Stimulated activated memory B cell treated with anti-CD40 and anti-IgM and Interleukin-4, amounts not matched to agents 10 μg/mL and 1 μg/mL and 100 μg/mL, for 72 hours (primary cell): ENCODE data around the gene INHBC.
"Not testable (repeated sequence)": the region's sequence is repeated elsewhere in the genome, so short reads cannot be mapped to it uniquely, and the experiment has no call there.

Source experiments
- ATAC-seq: fragments of 150-1000 bp; cut with Tn5 transposase; 2 replicates; pipeline ENCODE4 v1.10.0; 2021
- H3K27ac Mint-ChIP-seq: one replicate; pipeline ENCODE4 v1.8.0; 2022; ENCODE audit warnings: mild to moderate bottlenecking, mixed read lengths
- H3K27me3 Mint-ChIP-seq: one replicate; pipeline ENCODE4 v1.8.0; 2022; ENCODE audit warnings: mixed read lengths
- H3K36me3 Mint-ChIP-seq: one replicate; pipeline ENCODE4 v1.8.0; 2022; ENCODE audit warnings: mixed read lengths
- H3K4me1 Mint-ChIP-seq: one replicate; pipeline ENCODE4 v1.8.0; 2022; ENCODE audit warnings: mixed read lengths
- H3K4me3 Mint-ChIP-seq: one replicate; pipeline ENCODE4 v1.8.0; 2022; ENCODE audit warnings: mild to moderate bottlenecking, moderate library complexity, mixed read lengths
- H3K9me3 Mint-ChIP-seq: one replicate; pipeline ENCODE4 v1.8.0; 2022; ENCODE audit warnings: mixed read lengths

The INHBC gene

DNA sequence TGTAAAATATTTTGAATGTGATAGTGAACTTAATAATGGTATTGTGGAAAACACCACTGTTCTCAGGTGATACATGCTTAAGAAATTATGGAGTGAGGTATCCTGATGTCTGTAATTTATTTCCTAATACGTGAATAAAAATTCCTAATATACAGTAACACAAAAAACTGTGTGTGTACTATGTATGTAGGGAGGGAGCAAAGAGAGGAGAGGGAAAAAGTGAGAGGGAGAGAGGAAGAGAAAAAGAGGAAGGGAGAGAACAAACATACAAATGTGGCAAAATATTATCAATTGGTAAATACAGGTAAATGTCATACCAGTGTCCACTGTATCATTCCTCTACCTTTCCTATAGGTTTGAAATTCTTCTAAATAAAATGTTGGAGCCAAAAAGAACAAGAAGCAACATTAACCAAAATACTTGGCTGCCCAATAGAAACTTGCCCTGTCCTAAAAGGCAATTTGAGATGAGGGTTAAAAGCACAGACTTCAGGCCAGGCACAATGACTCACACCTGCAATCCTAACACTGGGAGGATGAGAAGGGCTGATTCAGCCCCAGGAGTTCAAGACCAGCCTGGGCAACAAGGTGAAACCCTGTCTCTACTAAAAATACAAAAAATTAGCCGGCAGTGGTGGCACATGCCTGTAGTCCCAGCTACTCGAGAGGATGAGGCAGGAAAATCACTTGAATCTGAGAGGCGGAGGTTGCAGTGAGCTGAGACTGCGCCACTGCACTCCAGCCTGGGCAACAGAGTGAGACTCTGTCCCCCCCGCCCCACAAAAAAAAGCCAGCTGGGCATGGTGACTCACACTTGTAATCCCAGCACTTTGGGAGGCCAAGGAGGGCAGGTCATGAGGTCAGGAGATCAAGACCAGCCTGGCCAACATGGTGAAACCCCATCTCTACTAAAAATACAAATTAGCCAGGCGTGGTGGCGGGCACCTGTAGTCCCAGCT is 18.3 kb upstream of the INHBC start:
- H3K9me3 Mint-ChIP-seq = no peaks in the 10 kb centered on the region
- H3K4me1 Mint-ChIP-seq = peaks cover 57% of the 10 kb centered on the region
- H3K27me3 Mint-ChIP-seq = no peaks in the 10 kb centered on the region
- ATAC-seq = no peak
- H3K27ac Mint-ChIP-seq = no peak overlapping the region
- H3K4me3 Mint-ChIP-seq = no peak overlapping the region
- peaks cover 23% of the 10 kb centered on the region for H3K36me3 Mint-ChIP-seq

DNA sequence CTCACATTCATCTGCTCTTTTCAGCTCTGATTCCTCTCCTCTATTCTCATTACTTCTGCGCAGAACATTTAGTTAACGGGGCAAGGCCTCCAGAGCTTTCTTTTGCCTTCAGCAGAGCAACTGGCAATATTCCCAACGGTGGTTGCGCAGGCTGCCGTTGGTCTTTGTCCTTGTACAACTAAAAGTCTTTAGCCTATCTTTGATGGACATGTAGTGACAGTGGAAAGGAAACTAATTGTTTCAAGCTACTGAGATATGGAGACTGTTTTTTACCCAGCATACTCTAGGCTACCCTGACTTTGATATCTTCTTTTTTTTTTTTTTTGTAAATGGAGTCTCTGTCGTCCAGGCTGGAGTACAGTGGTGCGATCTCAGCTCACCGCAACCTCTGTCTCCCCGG is 16.3 kb upstream of the INHBC start:
- no peak for ATAC-seq
- Mint-ChIP-seq H3K27ac (no peak overlapping the region), H3K27me3 (no peaks in the 10 kb centered on the region), H3K9me3 (no peaks in the 10 kb centered on the region), H3K36me3 (peaks cover 30% of the 10 kb centered on the region), H3K4me1 (peaks cover 49% of the 10 kb centered on the region), H3K4me3 (no peak overlapping the region)

DNA sequence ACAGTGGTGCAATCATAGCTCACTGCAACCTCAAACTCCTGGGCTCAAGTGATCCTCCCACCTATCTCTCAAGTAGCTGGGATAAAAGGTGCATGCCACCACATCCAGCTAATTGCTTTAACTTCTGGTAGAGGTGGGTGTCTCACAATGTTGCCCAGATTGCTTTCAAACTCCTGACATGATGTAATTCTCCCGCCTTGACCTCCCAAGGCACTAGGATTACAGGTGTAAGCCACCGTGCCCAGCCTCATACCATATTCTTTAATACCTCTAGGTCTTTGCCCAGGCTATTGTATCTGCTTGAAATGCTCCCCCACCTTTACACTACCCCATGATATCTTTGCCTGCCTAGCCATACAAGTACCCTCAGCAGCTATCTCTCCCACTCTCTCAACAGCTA is 15.1 kb upstream of the INHBC start:
- peaks cover 53% of the 10 kb centered on the region for H3K4me1 Mint-ChIP-seq
- no peak overlapping the region for H3K27ac Mint-ChIP-seq
- H3K36me3 Mint-ChIP-seq = peaks cover 34% of the 10 kb centered on the region
- no peaks in the 10 kb centered on the region for H3K9me3 Mint-ChIP-seq
- H3K4me3 Mint-ChIP-seq = no peak overlapping the region
- no peaks in the 10 kb centered on the region for H3K27me3 Mint-ChIP-seq
- ATAC-seq = no peak

DNA sequence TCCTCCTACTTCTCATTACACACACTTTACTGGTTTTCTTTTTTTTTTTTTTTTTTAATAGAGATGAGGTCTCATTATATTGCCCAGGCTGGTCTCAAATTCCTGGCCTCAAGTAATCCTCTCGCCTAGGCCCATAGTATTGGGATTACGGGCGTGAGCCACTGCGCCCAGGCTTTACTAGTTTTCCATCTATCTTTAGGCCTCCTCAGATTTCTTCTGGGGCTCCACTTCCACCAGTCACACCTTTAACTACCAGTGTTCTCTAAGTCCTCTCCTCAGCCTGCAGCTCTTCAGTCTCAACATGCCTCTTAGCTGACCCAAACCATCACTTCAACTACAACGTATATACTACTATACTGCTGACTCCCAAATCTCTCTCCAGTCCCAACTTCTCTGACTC is 14.1 kb upstream of the INHBC start:
- Mint-ChIP-seq H3K27ac (no peak overlapping the region), H3K4me3 (no peak overlapping the region), H3K9me3 (no peaks in the 10 kb centered on the region), H3K4me1 (peaks cover 51% of the 10 kb centered on the region), H3K27me3 (no peaks in the 10 kb centered on the region), H3K36me3 (peaks cover 37% of the 10 kb centered on the region)
- ATAC-seq = no peak

DNA sequence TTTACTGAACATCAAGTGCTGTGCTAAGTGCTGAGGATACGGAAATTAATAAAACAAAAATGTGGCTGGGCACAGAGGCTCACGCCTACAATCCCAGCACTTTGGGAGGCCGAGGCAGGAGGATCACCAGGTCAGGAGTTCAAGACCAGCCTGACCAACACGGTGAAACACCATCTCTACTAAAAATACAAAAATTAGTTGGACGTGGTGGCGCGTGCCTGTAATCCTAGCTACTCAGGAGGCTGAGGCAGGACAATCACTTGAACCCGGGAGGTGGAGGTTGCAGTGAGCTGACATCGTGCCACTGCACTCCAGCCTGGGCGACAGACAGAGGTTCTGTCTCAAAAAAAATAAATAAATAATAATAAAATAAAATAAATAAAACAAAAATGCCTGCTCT is 7.6 kb upstream of the INHBC start:
- not testable (repeated sequence) for H3K27me3 Mint-ChIP-seq, H3K9me3 Mint-ChIP-seq, ATAC-seq, H3K4me3 Mint-ChIP-seq
- Mint-ChIP-seq H3K36me3 (peaks cover 19% of the 10 kb centered on the region), H3K4me1 (peaks cover 45% of the 10 kb centered on the region), H3K27ac (peak overlapping the region; percentile 37)

DNA sequence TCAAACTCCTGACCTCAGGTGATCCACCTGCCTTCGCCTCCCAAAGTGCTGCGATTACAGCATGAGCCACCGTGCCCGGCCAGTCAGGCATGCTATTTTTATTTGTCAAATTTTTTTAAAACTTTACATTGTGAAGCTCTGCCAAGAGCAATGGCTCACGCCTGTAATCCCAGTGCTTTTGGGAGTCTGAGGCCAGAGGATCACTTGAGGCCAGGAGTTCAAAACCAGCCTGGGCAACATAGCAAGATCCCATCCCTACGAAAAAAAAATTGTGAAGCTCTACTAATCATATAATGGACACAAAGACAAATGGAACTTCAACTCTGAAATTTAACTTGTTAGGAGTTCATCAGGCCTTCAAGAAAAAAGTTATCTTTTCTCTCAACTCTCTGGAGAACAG is 5.6 kb upstream of the INHBC start:
- peak overlapping the region; percentile 76 for H3K4me3 Mint-ChIP-seq
- no peaks in the 10 kb centered on the region for H3K27me3 Mint-ChIP-seq
- peaks cover 12% of the 10 kb centered on the region for H3K36me3 Mint-ChIP-seq
- H3K9me3 Mint-ChIP-seq = no peaks in the 10 kb centered on the region
- peak overlapping the region; percentile 100 for H3K27ac Mint-ChIP-seq
- H3K4me1 Mint-ChIP-seq = peaks cover 45% of the 10 kb centered on the region
- ATAC-seq = no peak

DNA sequence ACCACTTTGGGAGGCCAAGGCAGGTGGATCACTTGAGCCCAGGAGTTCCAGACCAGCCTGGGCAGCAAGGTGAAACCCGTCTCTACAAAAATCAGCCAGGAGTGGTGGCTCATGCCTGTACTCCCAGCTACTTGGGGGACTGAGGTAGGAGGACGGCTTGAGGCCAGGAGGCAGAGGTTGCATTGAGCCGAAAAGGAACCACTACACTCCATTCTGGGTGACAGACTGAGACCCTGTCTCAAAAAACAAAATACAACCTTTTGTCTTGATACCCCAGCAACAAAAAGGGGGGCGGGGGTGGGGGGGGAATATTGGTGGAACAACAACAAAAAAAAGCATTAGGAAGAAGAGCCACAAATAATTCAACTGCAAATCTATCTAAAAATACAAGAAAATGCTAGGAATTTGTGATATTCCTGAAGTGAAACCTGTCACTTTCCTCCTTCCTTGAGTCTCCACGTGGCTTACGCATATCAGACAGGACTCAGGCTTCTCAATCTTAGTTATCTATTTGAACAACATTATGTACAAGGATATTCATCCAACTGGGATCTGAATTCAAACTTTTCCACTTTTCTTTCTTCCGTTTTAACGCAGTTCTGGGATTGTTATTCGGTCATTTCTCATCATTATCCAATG is 5.0 kb upstream of the INHBC start:
- ATAC-seq = no peak
- H3K27me3 Mint-ChIP-seq = no peaks in the 10 kb centered on the region
- peak overlapping the region; percentile 100 for H3K27ac Mint-ChIP-seq
- H3K36me3 Mint-ChIP-seq = peaks cover 7% of the 10 kb centered on the region
- H3K4me1 Mint-ChIP-seq = peaks cover 40% of the 10 kb centered on the region
- no peaks in the 10 kb centered on the region for H3K9me3 Mint-ChIP-seq
- peak overlapping the region; percentile 84 for H3K4me3 Mint-ChIP-seq

DNA sequence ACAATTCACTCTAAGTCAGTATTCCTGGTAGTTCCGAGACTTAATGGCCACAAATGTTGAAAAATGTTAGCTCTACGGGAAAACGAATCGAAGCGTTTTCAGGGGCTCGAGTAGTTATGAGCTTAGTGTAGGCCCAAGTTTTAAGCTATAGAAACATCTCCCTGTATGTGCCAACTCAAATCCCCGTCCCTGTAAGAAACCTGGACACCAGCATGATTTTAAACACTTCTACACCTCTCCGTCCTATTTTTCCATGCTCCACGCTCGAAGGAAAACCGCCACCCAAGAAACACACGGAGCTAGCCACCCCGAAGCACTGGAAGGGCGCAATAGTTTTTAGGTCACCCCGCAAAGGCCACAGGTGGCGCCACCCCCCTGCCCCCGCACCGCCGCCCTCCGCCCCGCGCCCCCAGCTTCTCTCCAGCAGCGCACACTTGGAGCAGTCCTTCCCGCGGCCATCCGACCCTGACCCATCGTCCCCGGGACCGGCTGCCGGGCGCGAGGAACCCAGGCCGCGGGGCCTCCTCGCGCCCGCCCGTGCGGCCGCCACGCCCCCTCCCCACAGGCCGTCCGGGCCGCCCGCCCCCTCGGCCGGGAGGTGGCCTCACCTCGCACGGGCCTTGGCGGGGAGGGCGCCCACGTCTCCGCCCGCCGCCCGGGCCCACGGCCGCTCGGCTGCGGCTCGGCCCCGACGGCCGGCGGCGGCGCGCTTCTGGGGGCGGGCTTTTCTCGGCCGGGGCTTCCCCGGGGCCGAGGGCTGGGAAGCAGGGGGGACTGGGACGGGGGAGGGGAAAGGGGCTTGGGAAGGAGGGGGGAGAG is 4.3 kb upstream of the INHBC start:
- H3K27me3 Mint-ChIP-seq = no peaks in the 10 kb centered on the region
- H3K4me3 Mint-ChIP-seq = peak overlapping the region; percentile 97
- peak; percentile 91 for ATAC-seq
- H3K9me3 Mint-ChIP-seq = no peaks in the 10 kb centered on the region
- H3K27ac Mint-ChIP-seq = peak overlapping the region; percentile 100
- peaks cover 6% of the 10 kb centered on the region for H3K36me3 Mint-ChIP-seq
- peaks cover 39% of the 10 kb centered on the region for H3K4me1 Mint-ChIP-seq

DNA sequence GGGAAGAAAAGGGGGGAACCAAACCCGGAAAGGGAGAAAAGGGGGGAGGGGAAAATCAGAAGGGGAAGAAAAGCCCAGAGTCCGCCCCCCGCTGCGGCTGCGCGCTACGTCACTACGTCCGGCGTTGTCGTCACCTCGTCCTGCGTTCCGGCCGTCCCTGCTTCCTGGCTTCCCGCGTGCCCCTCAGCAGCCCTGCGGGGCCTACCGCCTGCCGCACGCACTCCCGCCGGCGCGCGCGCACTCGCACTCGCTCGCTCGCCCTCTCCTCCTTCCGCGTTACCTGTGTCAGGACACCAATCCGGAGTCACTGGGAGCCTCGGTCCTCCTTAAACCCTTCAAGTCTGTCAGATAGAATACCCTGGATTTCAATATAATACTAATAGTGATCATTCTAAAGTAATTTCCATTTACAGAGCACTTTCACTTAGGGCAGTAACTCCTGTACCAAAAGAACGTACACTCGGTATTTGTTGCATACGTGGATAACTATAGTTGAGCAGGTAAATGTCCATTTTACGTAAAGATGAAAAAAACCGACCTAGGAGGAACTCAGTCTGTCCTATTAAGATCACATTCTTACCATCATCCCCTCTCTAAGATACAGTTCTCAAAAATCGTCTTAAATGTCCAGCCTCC is 3.5 kb upstream of the INHBC start, which contains the start of gene R3HDM2:
R3HDM2 (minus strand) TSS at position 113 of the 636 bp plus-strand sequence. CDS start 120,615 bp downstream, outside the sequence.
- Mint-ChIP-seq H3K27ac (peak within 1 kb of the TSS; percentile 100), H3K9me3 (no peaks in the 10 kb centered on the region), H3K27me3 (no peaks in the 10 kb centered on the region), H3K36me3 (no peaks in the 10 kb centered on the region), H3K4me1 (peaks cover 35% of the 10 kb centered on the region), H3K4me3 (peak within 1 kb of the TSS; percentile 97)
- peak; percentile 97 for ATAC-seq

DNA sequence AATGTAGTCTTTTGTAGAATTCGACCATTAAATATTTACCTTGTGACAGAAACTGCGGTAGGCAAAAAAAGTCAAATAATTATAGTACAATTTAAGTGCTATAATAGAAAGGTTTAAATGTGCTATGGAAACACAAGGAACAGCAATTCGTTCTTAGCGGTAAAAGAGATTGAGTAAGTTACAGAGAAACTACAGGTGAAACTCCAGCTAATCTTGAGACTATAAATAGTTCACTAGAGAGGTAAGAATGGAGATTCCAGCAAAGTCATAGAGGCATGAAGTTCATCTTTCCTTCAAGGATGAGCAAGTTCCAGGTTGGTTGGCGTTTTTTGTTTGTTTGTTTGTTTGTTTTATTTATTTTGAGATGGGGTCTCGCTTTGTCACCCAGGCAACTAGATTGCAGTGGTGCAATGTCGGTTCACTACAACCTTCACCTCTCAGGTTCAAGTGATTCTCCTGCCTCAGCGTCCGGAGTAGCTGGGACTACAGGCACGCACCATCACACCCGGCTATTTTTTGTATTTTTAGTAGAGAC is 2.9 kb upstream of the INHBC start:
- Mint-ChIP-seq H3K36me3 (no peaks in the 10 kb centered on the region), H3K27me3 (no peaks in the 10 kb centered on the region), H3K4me3 (peak overlapping the region; percentile 97), H3K27ac (peak overlapping the region; percentile 100), H3K4me1 (peaks cover 35% of the 10 kb centered on the region), H3K9me3 (no peaks in the 10 kb centered on the region)
- ATAC-seq = no peak

DNA sequence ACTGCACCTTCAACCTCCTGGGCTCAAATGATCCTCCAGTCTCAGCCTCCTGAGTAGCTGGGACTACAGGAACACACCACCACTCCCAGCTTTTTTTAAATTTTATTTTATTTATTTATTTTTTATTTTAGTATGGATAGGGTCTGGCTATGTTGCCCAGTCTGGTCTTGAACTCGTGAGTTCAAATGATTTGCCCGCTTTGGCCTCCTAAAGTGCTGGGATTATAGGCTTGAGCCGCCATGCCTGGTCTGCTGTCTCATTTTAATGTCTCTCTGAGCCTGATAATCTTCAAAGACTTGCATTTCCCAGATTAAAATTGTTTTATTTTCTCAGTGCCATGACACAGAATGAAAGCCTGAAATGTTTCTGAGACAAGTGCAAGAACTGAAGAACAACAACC is 1.2 kb upstream of the INHBC start:
- H3K36me3 Mint-ChIP-seq = no peaks in the 10 kb centered on the region
- no peaks in the 10 kb centered on the region for H3K27me3 Mint-ChIP-seq
- H3K4me1 Mint-ChIP-seq = peaks cover 24% of the 10 kb centered on the region
- no peak overlapping the region for H3K27ac Mint-ChIP-seq
- no peak overlapping the region for H3K4me3 Mint-ChIP-seq
- no peak for ATAC-seq
- no peaks in the 10 kb centered on the region for H3K9me3 Mint-ChIP-seq

DNA sequence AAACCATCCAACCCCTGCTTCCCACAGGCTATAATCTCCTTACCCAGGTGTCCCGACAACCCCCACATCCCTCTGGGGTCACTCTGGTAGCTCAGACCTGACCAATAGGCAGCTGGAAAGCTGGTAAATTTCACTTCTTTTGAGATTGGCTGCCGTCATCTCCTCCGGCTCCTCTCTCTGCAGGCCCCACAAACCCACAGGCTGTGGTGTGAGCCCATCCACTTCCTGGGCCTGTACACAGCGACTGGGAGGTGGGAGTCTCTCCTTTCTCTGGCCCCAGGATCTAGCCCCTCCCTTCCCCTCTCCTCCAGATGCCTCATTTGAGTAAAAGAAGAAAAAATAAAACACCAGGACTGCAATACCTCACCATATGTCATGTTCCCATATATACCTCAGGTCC is 709 bp downstream of the INHBC start:
- Mint-ChIP-seq H3K4me3 (no peak overlapping the region), H3K4me1 (peaks cover 10% of the 10 kb centered on the region), H3K27ac (no peak overlapping the region), H3K36me3 (no peaks in the 10 kb centered on the region), H3K9me3 (no peaks in the 10 kb centered on the region), H3K27me3 (no peaks in the 10 kb centered on the region)
- no peak for ATAC-seq

DNA sequence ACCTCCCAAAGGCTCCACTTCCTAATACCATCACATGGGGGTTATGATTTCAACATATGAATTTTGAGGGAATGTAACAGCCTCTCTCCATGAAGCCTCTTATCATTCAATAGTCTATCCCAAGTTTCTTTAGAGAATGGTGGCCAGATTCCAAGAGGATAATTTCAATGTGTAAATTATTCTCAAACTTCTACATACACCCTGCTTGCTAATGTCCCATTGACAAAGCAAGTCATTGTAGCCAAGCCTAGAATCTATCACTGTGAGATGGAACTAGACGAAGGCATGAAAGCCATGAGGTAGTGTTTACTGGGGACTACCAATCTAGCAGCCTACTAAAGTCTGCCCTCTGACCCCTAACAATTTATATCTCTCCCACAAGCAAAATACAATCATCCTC is 3.8 kb downstream of the INHBC start:
- H3K27ac Mint-ChIP-seq = no peak overlapping the region

DNA sequence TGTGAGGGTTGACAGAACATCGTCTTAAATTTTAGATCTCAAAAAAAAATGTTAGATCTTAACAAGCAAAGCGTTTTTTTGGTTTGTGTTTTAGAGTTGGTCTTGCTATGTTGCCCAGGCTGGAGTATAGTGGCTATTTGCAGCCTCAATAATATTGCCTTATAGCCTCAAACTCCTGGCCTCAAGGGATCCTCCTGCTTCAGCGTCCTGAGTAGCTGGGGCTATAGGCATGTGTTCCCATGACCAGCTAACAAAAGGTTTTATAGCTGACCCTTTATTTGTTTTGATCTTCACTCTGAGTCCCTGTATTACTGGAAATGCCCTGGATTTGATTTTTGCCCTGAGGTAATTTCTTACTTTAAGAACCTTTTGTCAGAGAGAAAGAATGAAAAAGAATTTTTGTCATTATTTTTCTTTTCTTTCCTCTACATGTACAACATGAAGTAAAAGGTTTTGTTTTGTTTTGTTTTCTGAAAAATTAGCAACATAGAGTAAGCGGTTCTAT is 5.2 kb downstream of the INHBC start:
- no peak for ATAC-seq
- peaks cover 4% of the 10 kb centered on the region for H3K9me3 Mint-ChIP-seq
- H3K4me1 Mint-ChIP-seq = peaks cover under 1% of the 10 kb centered on the region
- no peak overlapping the region for H3K27ac Mint-ChIP-seq
- H3K4me3 Mint-ChIP-seq = no peak overlapping the region
- peaks cover 8% of the 10 kb centered on the region for H3K27me3 Mint-ChIP-seq
- peaks cover 6% of the 10 kb centered on the region for H3K36me3 Mint-ChIP-seq

More for the DNA sequence above, 3.8 kb downstream of the INHBC start:
- no peaks in the 10 kb centered on the region for H3K4me1 Mint-ChIP-seq
- H3K9me3 Mint-ChIP-seq = peaks cover 4% of the 10 kb centered on the region
- peaks cover 6% of the 10 kb centered on the region for H3K36me3 Mint-ChIP-seq
- ATAC-seq = no peak
- H3K4me3 Mint-ChIP-seq = no peak overlapping the region
- H3K27me3 Mint-ChIP-seq = peaks cover 8% of the 10 kb centered on the region
